Loucy (cell line): ENCODE measurements around the gene CDKN2B-AS1.

ENCODE experiments used
- H2AFZ ChIP-seq: fragments of 200-600 bp; sonication (generic); 2 replicates; pipeline ENCODE4 v1.6.0; 2016; ENCODE audit warnings: antibody characterized with exemption, mild to moderate bottlenecking, low read length, moderate library complexity
- H3F3A ChIP-seq: fragments of 200-600 bp; 2 replicates; pipeline ENCODE4 v1.6.0; 2016; ENCODE audit warnings: antibody characterized with exemption, low read depth, mild to moderate bottlenecking
- H3K27me3 ChIP-seq: fragments of 200-600 bp; sonication (generic); 2 replicates; pipeline ENCODE4 v1.6.1; 2014; ENCODE audit warnings: low read length, mild to moderate bottlenecking; ENCODE audit not compliant: insufficient read depth, poor library complexity, severe bottlenecking
- H3K36me3 ChIP-seq: fragments of 200-600 bp; sonication (generic); 2 replicates; pipeline ENCODE4 v1.6.1; 2016; ENCODE audit warnings: low read length; ENCODE audit not compliant: insufficient read depth
- H3K4me1 ChIP-seq: fragments of 200-600 bp; sonication (generic); 2 replicates; pipeline ENCODE4 v1.5.1; 2014; ENCODE audit warnings: low read length, mild to moderate bottlenecking; ENCODE audit not compliant: insufficient read depth, poor library complexity, severe bottlenecking
- H3K4me2 ChIP-seq: fragments of 200-600 bp; sonication (generic); 2 replicates; pipeline ENCODE4 v1.6.0; 2014; ENCODE audit warnings: antibody characterized with exemption, low read length, low read depth, mild to moderate bottlenecking; ENCODE audit not compliant: poor library complexity, severe bottlenecking
- H3K4me3 ChIP-seq: fragments of 200-600 bp; sonication (generic); 2 replicates; pipeline ENCODE4 v1.5.1; 2014; ENCODE audit warnings: low read length, mild to moderate bottlenecking, mixed read lengths; ENCODE audit not compliant: poor library complexity, severe bottlenecking
- H3K79me2 ChIP-seq: fragments of 200-600 bp; sonication (generic); 2 replicates; pipeline ENCODE4 v1.6.1; 2014; ENCODE audit warnings: low read length; ENCODE audit not compliant: insufficient read depth
- H3K9ac ChIP-seq: fragments of 200-600 bp; sonication (generic); 2 replicates; pipeline ENCODE4 v1.6.0; 2014; ENCODE audit warnings: mild to moderate bottlenecking, low read depth, low read length, moderate library complexity; ENCODE audit not compliant: poor library complexity, severe bottlenecking
- H3K9me2 ChIP-seq: fragments of 200-600 bp; sonication (generic); replicated peaks from 2 replicates; pipeline ENCODE4 v1.6.1; 2016; ENCODE audit warnings: low read depth, low read length, mixed read lengths
- H3K9me3 ChIP-seq: fragments of 200-600 bp; sonication (generic); 2 replicates; pipeline ENCODE4 v1.6.1; 2014; ENCODE audit warnings: mild to moderate bottlenecking, antibody characterized with exemption, low read length, low read depth; ENCODE audit not compliant: insufficient read depth
- H4K20me1 ChIP-seq: fragments of 200-600 bp; sonication (generic); 2 replicates; pipeline ENCODE4 v1.6.0; 2014; ENCODE audit warnings: antibody characterized with exemption, low read length, mild to moderate bottlenecking; ENCODE audit not compliant: insufficient read depth, poor library complexity, severe bottlenecking
- CTCF ChIP-seq: fragments of 200-600 bp; sonication (generic); conservative IDR thresholded peaks from 2 replicates; pipeline ENCODE4 v1.5.1; 2014; ENCODE audit warnings: mild to moderate bottlenecking, antibody characterized with exemption, low read length
- EZH2phosphoT487 ChIP-seq: fragments of 200-600 bp; IDR thresholded peaks from 2 replicates; pipeline ENCODE4 v1.6.1; 2018; ENCODE audit warnings: antibody characterized with exemption, mild to moderate bottlenecking, moderate library complexity, borderline replicate concordance

The CDKN2B-AS1 gene

DNA sequence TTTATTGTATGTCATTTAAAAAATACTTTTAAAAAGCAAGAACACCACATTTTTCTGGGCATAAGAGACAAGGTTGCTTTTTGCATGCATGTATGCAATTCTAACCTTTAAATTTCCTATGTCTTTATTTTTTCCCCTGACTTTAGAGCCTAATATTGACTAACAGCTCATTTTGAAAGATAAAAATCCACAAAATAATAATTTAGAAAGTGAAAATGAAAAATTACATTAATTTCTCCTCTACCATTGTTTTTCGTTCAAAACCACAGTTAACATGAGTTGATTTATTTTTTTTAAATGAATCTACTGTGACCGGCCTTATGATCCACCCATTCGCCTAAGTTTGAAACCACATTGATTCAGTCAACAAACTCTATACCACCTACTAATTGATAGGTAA is 152.0 kb downstream of the CDKN2B-AS1 start:
- H3K9me3 ChIP-seq, result no peaks in the 10 kb centered on the region
- H4K20me1 ChIP-seq, result no peaks in the 10 kb centered on the region
- H3F3A ChIP-seq, result no peaks in the 10 kb centered on the region
- H3K27me3 ChIP-seq, result no peaks in the 10 kb centered on the region
- no peak overlapping the region for H3K4me2 ChIP-seq
- no peaks in the 10 kb centered on the region for H3K36me3 ChIP-seq
- no peaks in the 10 kb centered on the region for H3K9me2 ChIP-seq
- H3K9ac ChIP-seq, result no peak overlapping the region
- H3K79me2 ChIP-seq, result no peaks in the 10 kb centered on the region
- H3K4me1 ChIP-seq, result no peaks in the 10 kb centered on the region
- no peak overlapping the region for H3K4me3 ChIP-seq
- no peak overlapping the region for H2AFZ ChIP-seq
- TF ChIP-seq CTCF (no peak), EZH2phosphoT487 (no peak)

- Histone ChIP-seq H3F3A (no peaks in the 10 kb centered on the region), H4K20me1 (no peaks in the 10 kb centered on the region), H3K9me2 (no peaks in the 10 kb centered on the region), H3K9me3 (no peaks in the 10 kb centered on the region), H3K36me3 (no peaks in the 10 kb centered on the region), H3K79me2 (no peaks in the 10 kb centered on the region), H3K9ac (no peak overlapping the region), H2AFZ (no peak overlapping the region), H3K27me3 (no peaks in the 10 kb centered on the region), H3K4me3 (no peak overlapping the region), H3K4me2 (no peak overlapping the region), H3K4me1 (no peaks in the 10 kb centered on the region)
- TF ChIP-seq CTCF (no peak), EZH2phosphoT487 (no peak)
Measured at GRCh38 chr9:22147813-22148527, 153.4 kb downstream of the CDKN2B-AS1 start.

DNA sequence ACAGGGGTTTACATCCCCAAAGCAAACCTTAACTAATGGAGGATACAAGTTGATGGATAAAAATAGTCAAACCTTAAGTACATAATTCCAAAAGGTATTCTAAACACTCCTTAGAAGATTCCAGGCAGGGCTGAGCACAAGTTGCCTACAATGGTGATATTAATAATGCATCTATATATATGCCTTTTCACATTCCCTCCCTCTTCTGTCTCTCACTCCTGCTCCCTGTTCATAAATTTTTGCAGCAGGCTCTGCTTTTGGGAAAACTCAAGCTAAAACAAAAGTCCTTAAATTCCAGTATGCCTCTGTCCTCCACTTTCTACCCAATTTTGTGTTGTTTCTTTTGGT is 153.9 kb downstream of the CDKN2B-AS1 start:
- Histone ChIP-seq H2AFZ (no peak overlapping the region), H3K79me2 (no peaks in the 10 kb centered on the region), H3K9ac (no peak overlapping the region), H3K9me3 (no peaks in the 10 kb centered on the region), H3F3A (no peaks in the 10 kb centered on the region), H4K20me1 (no peaks in the 10 kb centered on the region), H3K4me3 (no peak overlapping the region), H3K4me1 (no peaks in the 10 kb centered on the region), H3K4me2 (no peak overlapping the region), H3K9me2 (no peaks in the 10 kb centered on the region), H3K27me3 (no peaks in the 10 kb centered on the region), H3K36me3 (no peaks in the 10 kb centered on the region)
- TF ChIP-seq CTCF (no peak), EZH2phosphoT487 (no peak)
